ENCODE data around the gene FMNL2.

FMNL2 gene

GRCh38 chr2:152618193-152618564 is 283.2 kb downstream of the FMNL2 start:
- no peak for DNase-seq (ENCODE audit: low read depth)

- no peak for DNase-seq (ENCODE audit: low read depth)
Observed at GRCh38 chr2:152620208-152620607, 285.2 kb downstream of the FMNL2 start.

- no peak for DNase-seq (ENCODE audit: low read depth)
Observed at GRCh38 chr2:152620985-152621384, 286.0 kb downstream of the FMNL2 start.

GRCh38 chr2:152622219-152622618 is 287.2 kb downstream of the FMNL2 start:
- no peak for DNase-seq (ENCODE audit: low read depth)

- no peak for DNase-seq (ENCODE audit: low read depth)
Observed at GRCh38 chr2:152623076-152623740, 288.2 kb downstream of the FMNL2 start.

- DNase-seq (ENCODE audit: low read depth): no peak
Observed at GRCh38 chr2:152623775-152624174, 288.8 kb downstream of the FMNL2 start.

GRCh38 chr2:152624805-152625204 is 289.8 kb downstream of the FMNL2 start:
- DNase-seq (ENCODE audit: low read depth): no peak

GRCh38 chr2:152626911-152627339 is 292.0 kb downstream of the FMNL2 start:
- DNase-seq (ENCODE audit: low read depth): no peak

- DNase-seq (ENCODE audit: low read depth): peak; percentile 55
Observed at GRCh38 chr2:152627351-152627957, 292.5 kb downstream of the FMNL2 start.

- DNase-seq (ENCODE audit: low read depth): no peak
Observed at GRCh38 chr2:152629202-152629601, 294.2 kb downstream of the FMNL2 start.

GRCh38 chr2:152630466-152630865 is 295.5 kb downstream of the FMNL2 start:
- DNase-seq (ENCODE audit: low read depth): no peak

GRCh38 chr2:152632736-152633135 is 297.8 kb downstream of the FMNL2 start:
- DNase-seq (ENCODE audit: low read depth): peak; percentile 38

GRCh38 chr2:152635635-152636298 is 300.8 kb downstream of the FMNL2 start:
- peak; percentile 65 for DNase-seq (ENCODE audit: low read depth)

GRCh38 chr2:152637251-152637650 is 302.3 kb downstream of the FMNL2 start:
- DNase-seq (ENCODE audit: low read depth): no peak

GRCh38 chr2:152638056-152638455 is 303.1 kb downstream of the FMNL2 start:
- DNase-seq (ENCODE audit: low read depth): no peak

- no peak for DNase-seq (ENCODE audit: low read depth)
Observed at GRCh38 chr2:152638590-152638989, 303.6 kb downstream of the FMNL2 start.

GRCh38 chr2:152644189-152644873 is 309.4 kb downstream of the FMNL2 start:
- DNase-seq (ENCODE audit: low read depth): no peak

- no peak for DNase-seq (ENCODE audit: low read depth)
Observed at GRCh38 chr2:152646264-152646663, 311.3 kb downstream of the FMNL2 start.

GRCh38 chr2:152646775-152647174 is 311.8 kb downstream of the FMNL2 start:
- DNase-seq (ENCODE audit: low read depth): peak; percentile 95

GRCh38 chr2:152647552-152647951 is 312.6 kb downstream of the FMNL2 start:
- peak; percentile 50 for DNase-seq (ENCODE audit: low read depth)

GRCh38 chr2:152648336-152648735 is 313.4 kb downstream of the FMNL2 start:
- peak; percentile 18 for DNase-seq (ENCODE audit: low read depth)

- DNase-seq (ENCODE audit: low read depth): no peak
Observed at GRCh38 chr2:152649997-152650396, 315.0 kb downstream of the FMNL2 start.

Measured in EH (cell line).